Ureter (tissue), 1 donor: ENCODE measurements around the gene MAP3K4. TPM values are rescaled to one million over a fixed set of nuclear protein-coding genes. Genes with fewer than 3 reads are reported as not detected.

Experiments
- DNase-seq: peaks from one replicate; pipeline ENCODE4 v3.0.0-alpha.2; 2020; ENCODE audit warnings: low spot score
- total RNA-seq: library from RNA; stranded (reverse); gene quantifications from one replicate; pipeline ENCODE4 v1.2.4, GENCODE V29; 2023
- donor health status: DM: yes; HTN: yes; CAD: no.

The MAP3K4 gene
- total RNA-seq, 1 donor from 2014 or later, result 89.8 TPM

GRCh38 chr6:161080263-161080970 is 88.8 kb downstream of the MAP3K4 start:
- no peak for DNase-seq

- no peak for DNase-seq
Observed at GRCh38 chr6:161082215-161082614, 90.6 kb downstream of the MAP3K4 start.

GRCh38 chr6:161085246-161085645 is 93.7 kb downstream of the MAP3K4 start:
- no peak for DNase-seq

- no peak for DNase-seq
Observed at GRCh38 chr6:161088676-161089328, 97.2 kb downstream of the MAP3K4 start.

GRCh38 chr6:161091151-161091550 is 99.6 kb downstream of the MAP3K4 start:
- DNase-seq, result no peak

- DNase-seq, result no peak
Observed at GRCh38 chr6:161091972-161092701, 100.6 kb downstream of the MAP3K4 start.

- no peak for DNase-seq
Observed at GRCh38 chr6:161094955-161095354, 103.4 kb downstream of the MAP3K4 start.

GRCh38 chr6:161095916-161096315 is 104.3 kb downstream of the MAP3K4 start:
- DNase-seq, result no peak

- DNase-seq, result no peak
Observed at GRCh38 chr6:161100072-161100471, 108.5 kb downstream of the MAP3K4 start.

- no peak for DNase-seq
Observed at GRCh38 chr6:161101517-161101916, 109.9 kb downstream of the MAP3K4 start.

- no peak for DNase-seq
Observed at GRCh38 chr6:161103475-161103874, 111.9 kb downstream of the MAP3K4 start.

GRCh38 chr6:161104966-161105365 is 113.4 kb downstream of the MAP3K4 start:
- DNase-seq, result no peak

GRCh38 chr6:161105408-161105807 is 113.8 kb downstream of the MAP3K4 start:
- DNase-seq, result no peak

- no peak for DNase-seq
Observed at GRCh38 chr6:161107779-161108730, 116.5 kb downstream of the MAP3K4 start.

- no peak for DNase-seq
Observed at GRCh38 chr6:161108916-161109315, 117.3 kb downstream of the MAP3K4 start.

- no peak for DNase-seq
Observed at GRCh38 chr6:161109366-161109765, 117.8 kb downstream of the MAP3K4 start.

- no peak for DNase-seq
Observed at GRCh38 chr6:161110028-161110779, 118.6 kb downstream of the MAP3K4 start.

- DNase-seq, result no peak
Observed at GRCh38 chr6:161111261-161111660, 119.7 kb downstream of the MAP3K4 start.

GRCh38 chr6:161115468-161115867 is 123.9 kb downstream of the MAP3K4 start:
- no peak for DNase-seq

- DNase-seq, result no peak
Observed at GRCh38 chr6:161116554-161116953, 125.0 kb downstream of the MAP3K4 start.

- DNase-seq, result no peak
Observed at GRCh38 chr6:161117308-161117707, 125.7 kb downstream of the MAP3K4 start.
